PC-3 (cell line): ENCODE measurements around the gene PER2. TPM values are rescaled to one million over a fixed set of nuclear protein-coding genes. Genes with fewer than 3 reads are reported as not detected.

Source experiments
- ATAC-seq: fragments of 200-7000 bp; cut with Tn5 transposase; 2 replicates; pipeline ENCODE4 v1.9.1; 2020; ENCODE audit warnings: mild to moderate bottlenecking, moderate library complexity
- BruUV-seq: library from RNA; stranded (reverse); fragments of 400-500 nt; replicated peaks from 2 replicates; lab custom pipeline; 2021; lab: Mats Ljungman, UMichigan
- CTCF ChIA-PET: fragments of 300-600 bp; sonication (Branson Sonifier 250); formaldehyde crosslinking; loops from one replicate; lab custom pipeline; 2022; ENCODE audit warnings: antibody characterized with exemption; lab: Charles Lee
- POLR2A ChIA-PET: fragments of 300-600 bp; sonication (Branson Sonifier 250); formaldehyde crosslinking; loops from one replicate; lab custom pipeline; 2022; ENCODE audit warnings: antibody characterized with exemption; ENCODE audit not compliant: unreplicated experiment; lab: Charles Lee
- DNase-seq: peaks from one replicate; pipeline ENCODE4 v3.0.0-alpha.2; 2015
- H2AFZ ChIP-seq: fragments of 300-600 bp; sonication (generic); 2 replicates; pipeline ENCODE4 v1.6.0; 2016; ENCODE audit warnings: antibody characterized with exemption, low read length
- H3F3A ChIP-seq: fragments of 300-600 bp; sonication (generic); one replicate; pipeline ENCODE4 v1.6.0; 2017; ENCODE audit warnings: antibody characterized with exemption, low read length, control low read depth, mild to moderate bottlenecking; ENCODE audit not compliant: unreplicated experiment
- H3K27ac ChIP-seq: fragments of 300-600 bp; sonication (generic); 2 replicates; pipeline ENCODE4 v1.5.1; 2016; ENCODE audit warnings: mild to moderate bottlenecking, low read length
- H3K27me3 ChIP-seq: fragments of 300-600 bp; sonication (generic); 2 replicates; pipeline ENCODE4 v1.6.1; 2016; ENCODE audit warnings: low read length, mixed read lengths
- H3K36me3 ChIP-seq: fragments of 300-600 bp; sonication (generic); 2 replicates; pipeline ENCODE4 v1.6.1; 2016; ENCODE audit warnings: low read depth, mixed run types, low read length, mixed read lengths
- H3K4me1 ChIP-seq: fragments of 300-600 bp; sonication (generic); 2 replicates; pipeline ENCODE4 v1.5.1; 2016; ENCODE audit warnings: low read length; ENCODE audit not compliant: insufficient read depth
- H3K4me2 ChIP-seq: fragments of 300-600 bp; sonication (generic); 2 replicates; pipeline ENCODE4 v1.6.0; 2016; ENCODE audit warnings: low read length
- H3K4me3 ChIP-seq: fragments of 300-600 bp; sonication (generic); 2 replicates; pipeline ENCODE4 v1.5.1; 2016; ENCODE audit warnings: mild to moderate bottlenecking, low read length, mixed read lengths
- H3K79me2 ChIP-seq: fragments of 300-600 bp; sonication (generic); 2 replicates; pipeline ENCODE4 v1.6.1; 2017; ENCODE audit warnings: low read length, mixed read lengths
- H3K9ac ChIP-seq: fragments of 300-600 bp; sonication (generic); 2 replicates; pipeline ENCODE4 v1.6.0; 2016; ENCODE audit warnings: mild to moderate bottlenecking, low read length
- H3K9me2 ChIP-seq: fragments of 300-600 bp; sonication (generic); replicated peaks from 2 replicates; pipeline ENCODE4 v1.6.1; 2016; ENCODE audit warnings: mixed run types, low read length, mixed read lengths
- H3K9me3 ChIP-seq: fragments of 300-600 bp; sonication (generic); 2 replicates; pipeline ENCODE4 v1.6.1; 2016; ENCODE audit warnings: low read length, mixed read lengths
- H4K20me1 ChIP-seq: fragments of 300-600 bp; sonication (generic); 2 replicates; pipeline ENCODE4 v1.6.1; 2016; ENCODE audit warnings: low read length, mixed read lengths
- CTCF ChIP-seq: fragments of 300-600 bp; sonication (generic); conservative IDR thresholded peaks from 2 replicates; pipeline ENCODE4 v1.5.1; 2017; ENCODE audit warnings: antibody characterized with exemption, low read depth, mild to moderate bottlenecking, low read length
- EZH2 ChIP-seq: fragments of 300-600 bp; sonication (generic); IDR thresholded peaks from one replicate; pipeline ENCODE4 v1.6.1; 2017; ENCODE audit warnings: antibody characterized with exemption, mild to moderate bottlenecking, low read length; ENCODE audit not compliant: unreplicated experiment
- EZH2phosphoT487 ChIP-seq: fragments of 300-600 bp; sonication (generic); IDR thresholded peaks from 2 replicates; pipeline ENCODE4 v1.6.1; 2018; ENCODE audit warnings: mild to moderate bottlenecking, antibody characterized with exemption, low read length, borderline replicate concordance
- intact Hi-C: fragments of 100-400 bp; cut with micrococcal nuclease; formaldehyde crosslinking; loops from 2 replicates; pipeline ENCODE4 v1.9.0; 2023
- total RNA-seq: library from RNA; depleted of rRNA; stranded (reverse); fragments of >200 nt; gene quantifications from 2 replicates; pipeline ENCODE4 v1.2.3, GENCODE V29; 2014

The PER2 gene
- total RNA-seq, 1 experiment from 2014 or later = 8.6 TPM

GRCh38 chr2:238244151-238244550 lies 44.3 kb downstream of the PER2 start:
- Histone ChIP-seq H3K4me3 (no peak overlapping the region), H3F3A (no peaks in the 10 kb centered on the region), H4K20me1 (no peaks in the 10 kb centered on the region), H3K27ac (no peak overlapping the region), H3K27me3 (no peaks in the 10 kb centered on the region), H3K4me1 (peaks cover 4% of the 10 kb centered on the region; the same call in 1 of the 2 replicates), H2AFZ (no peak overlapping the region), H3K9me2 (no peaks in the 10 kb centered on the region), H3K4me2 (no peak overlapping the region), H3K9ac (no peak overlapping the region), H3K79me2 (no peaks in the 10 kb centered on the region), H3K9me3 (no peaks in the 10 kb centered on the region), H3K36me3 (0 out of 2 replicates have a peak, but pooled peaks cover 5% of the 10 kb centered on the region)
- intact Hi-C loops = no loop called here
- ATAC-seq = no peak
- no peak for DNase-seq
- ChIA-PET CTCF (no interaction called here), POLR2A (no interaction called here)
- no TSS peak for BruUV-seq
- no peak for TF ChIP-seq EZH2
- TF ChIP-seq EZH2phosphoT487 = no peak
- TF ChIP-seq CTCF = no peak

GRCh38 chr2:238243496-238244076 lies 44.8 kb downstream of the PER2 start:
- H3K4me3 ChIP-seq = no peak overlapping the region
- no peak overlapping the region for H2AFZ ChIP-seq
- intact Hi-C loops = no loop called here
- H3K9me2 ChIP-seq = no peaks in the 10 kb centered on the region
- peaks cover 4% of the 10 kb centered on the region; the same call in 1 of the 2 replicates for H3K4me1 ChIP-seq
- no peak for ATAC-seq
- no peak overlapping the region for H3K4me2 ChIP-seq
- ChIA-PET POLR2A (no interaction called here), CTCF (no interaction called here)
- TF ChIP-seq EZH2phosphoT487 = no peak
- no peak for TF ChIP-seq EZH2
- TF ChIP-seq CTCF = no peak
- no peaks in the 10 kb centered on the region for H4K20me1 ChIP-seq
- no peak for DNase-seq
- H3K36me3 ChIP-seq = 0 out of 2 replicates have a peak, but pooled peaks cover 5% of the 10 kb centered on the region
- no peaks in the 10 kb centered on the region for H3K79me2 ChIP-seq
- no peaks in the 10 kb centered on the region for H3F3A ChIP-seq
- no peaks in the 10 kb centered on the region for H3K9me3 ChIP-seq
- no peak overlapping the region for H3K27ac ChIP-seq
- no peak overlapping the region for H3K9ac ChIP-seq
- no peaks in the 10 kb centered on the region for H3K27me3 ChIP-seq
- BruUV-seq = no TSS peak

- H3K36me3 ChIP-seq = 0 out of 2 replicates have a peak, but pooled peaks cover 5% of the 10 kb centered on the region
- ChIA-PET CTCF (no interaction called here), POLR2A (no interaction called here)
- H3K9me2 ChIP-seq = no peaks in the 10 kb centered on the region
- intact Hi-C loops = no loop called here
- peaks cover 4% of the 10 kb centered on the region; the same call in 1 of the 2 replicates for H3K4me1 ChIP-seq
- H3K4me2 ChIP-seq = no peak overlapping the region
- H3K27ac ChIP-seq = no peak overlapping the region
- no peaks in the 10 kb centered on the region for H4K20me1 ChIP-seq
- H3K79me2 ChIP-seq = no peaks in the 10 kb centered on the region
- DNase-seq (no peak), ATAC-seq (no peak)
- H3K9ac ChIP-seq = no peak overlapping the region
- no peaks in the 10 kb centered on the region for H3K9me3 ChIP-seq
- H3F3A ChIP-seq = no peaks in the 10 kb centered on the region
- TF ChIP-seq CTCF (no peak), EZH2phosphoT487 (no peak), EZH2 (no peak)
- no peak overlapping the region for H2AFZ ChIP-seq
- H3K4me3 ChIP-seq = no peak overlapping the region
- no TSS peak for BruUV-seq
- no peaks in the 10 kb centered on the region for H3K27me3 ChIP-seq
Observed at GRCh38 chr2:238242731-238243495, 45.5 kb downstream of the PER2 start.
